HG02885 (cell line): Measurements from ENCODE around the gene IREB2.
"Not testable (repeated sequence)": the region's sequence is repeated elsewhere in the genome, so short reads cannot be mapped to it uniquely, and the experiment has no call there.

Source experiments
- ATAC-seq: cut with Tn5 transposase; IDR thresholded peaks from one replicate; pipeline ENCODE4 v1.9.1; 2021; ENCODE audit warnings: mild to moderate bottlenecking; ENCODE audit not compliant: unreplicated experiment, poor library complexity

The IREB2 gene

GRCh38 chr15:78437762-78438618 is at the start of gene IREB2:
IREB2 (plus strand) TSS chr15:78438216; CDS start chr15:78438338, 122 bp downstream.
- peak; percentile 84 for ATAC-seq

GRCh38 chr15:78388865-78389264 is 49.2 kb upstream of the IREB2 start:
- ATAC-seq = no peak

GRCh38 chr15:78389322-78389721 is 48.7 kb upstream of the IREB2 start:
- ATAC-seq = no peak

- ATAC-seq = no peak
These were observed 48.3 kb upstream of the IREB2 start for GRCh38 chr15:78389738-78390137.

- no peak for ATAC-seq
These were observed 47.8 kb upstream of the IREB2 start for GRCh38 chr15:78390242-78390641.

GRCh38 chr15:78390826-78391225 is 47.2 kb upstream of the IREB2 start:
- no peak for ATAC-seq

GRCh38 chr15:78391781-78392180 is 46.2 kb upstream of the IREB2 start:
- no peak for ATAC-seq

- no peak for ATAC-seq
These were observed 45.6 kb upstream of the IREB2 start for GRCh38 chr15:78392430-78392829.

GRCh38 chr15:78393137-78393536 is 44.9 kb upstream of the IREB2 start:
- ATAC-seq = no peak

- ATAC-seq = no peak
These were observed 44.0 kb upstream of the IREB2 start for GRCh38 chr15:78394026-78394425.

- no peak for ATAC-seq
These were observed 42.9 kb upstream of the IREB2 start for GRCh38 chr15:78394981-78395616.

GRCh38 chr15:78396186-78396814 is 41.7 kb upstream of the IREB2 start:
- no peak for ATAC-seq

- ATAC-seq = no peak
These were observed 41.0 kb upstream of the IREB2 start for GRCh38 chr15:78396976-78397375.

- ATAC-seq = no peak
These were observed 40.6 kb upstream of the IREB2 start for GRCh38 chr15:78397382-78397781.

GRCh38 chr15:78398076-78398825 is 39.8 kb upstream of the IREB2 start:
- no peak for ATAC-seq

- ATAC-seq = no peak
These were observed 38.9 kb upstream of the IREB2 start for GRCh38 chr15:78399091-78399490.

GRCh38 chr15:78402061-78402610 is 35.9 kb upstream of the IREB2 start:
- ATAC-seq = no peak

GRCh38 chr15:78404125-78404524 is 33.9 kb upstream of the IREB2 start:
- ATAC-seq = no peak

GRCh38 chr15:78404796-78405195 is 33.2 kb upstream of the IREB2 start:
- ATAC-seq = not testable (repeated sequence)

- no peak for ATAC-seq
These were observed 32.6 kb upstream of the IREB2 start for GRCh38 chr15:78405336-78405924.
